NB4 (cell line): ENCODE measurements around the gene MACROD2.

ENCODE experiments used
- MYC ChIP-seq: IDR thresholded peaks from 2 replicates; pipeline ENCODE4 v1.6.1; 2011; ENCODE audit warnings: low read depth, low read length
- POLR2A ChIP-seq: IDR thresholded peaks from 2 replicates; pipeline ENCODE4 v1.6.1; 2011; ENCODE audit warnings: mild to moderate bottlenecking; ENCODE audit not compliant: insufficient read length; ENCODE audit errors: extremely low read depth
- TF ChIP-seq, protein P1 (sequence below): IDR thresholded peaks from 2 replicates; pipeline ENCODE4 v1.6.1; 2011; ENCODE audit warnings: low read depth, low read length
- TF ChIP-seq, protein P2 (sequence below): IDR thresholded peaks from one replicate; pipeline ENCODE4 v1.5.1; 2012; ENCODE audit warnings: low read depth, low read length

DNA sequence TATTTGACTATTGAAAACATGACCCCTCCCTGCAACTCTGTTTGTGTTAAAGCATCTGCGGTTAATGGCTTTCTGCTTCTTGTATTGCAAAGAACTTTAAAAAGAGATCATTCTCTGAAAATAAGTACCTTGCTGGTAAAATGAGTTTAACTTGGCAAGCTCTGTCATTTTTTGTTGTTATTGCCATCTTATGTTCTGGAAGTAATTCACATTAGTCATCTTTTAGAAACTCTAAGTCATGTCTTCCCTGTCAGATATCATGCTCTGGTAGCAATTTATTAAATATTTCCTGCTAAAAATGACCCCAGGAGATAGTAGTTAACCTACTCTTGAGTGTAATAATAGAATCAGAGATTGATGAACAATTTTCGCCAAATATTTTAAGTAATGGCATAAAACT is 1687.4 kb downstream of the MACROD2 start:
- TF ChIP-seq, protein P1, sequence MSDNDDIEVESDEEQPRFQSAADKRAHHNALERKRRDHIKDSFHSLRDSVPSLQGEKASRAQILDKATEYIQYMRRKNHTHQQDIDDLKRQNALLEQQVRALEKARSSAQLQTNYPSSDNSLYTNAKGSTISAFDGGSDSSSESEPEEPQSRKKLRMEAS: no peak
- TF ChIP-seq, protein P2, sequence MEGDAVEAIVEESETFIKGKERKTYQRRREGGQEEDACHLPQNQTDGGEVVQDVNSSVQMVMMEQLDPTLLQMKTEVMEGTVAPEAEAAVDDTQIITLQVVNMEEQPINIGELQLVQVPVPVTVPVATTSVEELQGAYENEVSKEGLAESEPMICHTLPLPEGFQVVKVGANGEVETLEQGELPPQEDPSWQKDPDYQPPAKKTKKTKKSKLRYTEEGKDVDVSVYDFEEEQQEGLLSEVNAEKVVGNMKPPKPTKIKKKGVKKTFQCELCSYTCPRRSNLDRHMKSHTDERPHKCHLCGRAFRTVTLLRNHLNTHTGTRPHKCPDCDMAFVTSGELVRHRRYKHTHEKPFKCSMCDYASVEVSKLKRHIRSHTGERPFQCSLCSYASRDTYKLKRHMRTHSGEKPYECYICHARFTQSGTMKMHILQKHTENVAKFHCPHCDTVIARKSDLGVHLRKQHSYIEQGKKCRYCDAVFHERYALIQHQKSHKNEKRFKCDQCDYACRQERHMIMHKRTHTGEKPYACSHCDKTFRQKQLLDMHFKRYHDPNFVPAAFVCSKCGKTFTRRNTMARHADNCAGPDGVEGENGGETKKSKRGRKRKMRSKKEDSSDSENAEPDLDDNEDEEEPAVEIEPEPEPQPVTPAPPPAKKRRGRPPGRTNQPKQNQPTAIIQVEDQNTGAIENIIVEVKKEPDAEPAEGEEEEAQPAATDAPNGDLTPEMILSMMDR: no peak
- TF ChIP-seq POLR2A: no peak
- no peak for TF ChIP-seq MYC
